Measurements from ENCODE around the gene MYOD1.

DNA sequence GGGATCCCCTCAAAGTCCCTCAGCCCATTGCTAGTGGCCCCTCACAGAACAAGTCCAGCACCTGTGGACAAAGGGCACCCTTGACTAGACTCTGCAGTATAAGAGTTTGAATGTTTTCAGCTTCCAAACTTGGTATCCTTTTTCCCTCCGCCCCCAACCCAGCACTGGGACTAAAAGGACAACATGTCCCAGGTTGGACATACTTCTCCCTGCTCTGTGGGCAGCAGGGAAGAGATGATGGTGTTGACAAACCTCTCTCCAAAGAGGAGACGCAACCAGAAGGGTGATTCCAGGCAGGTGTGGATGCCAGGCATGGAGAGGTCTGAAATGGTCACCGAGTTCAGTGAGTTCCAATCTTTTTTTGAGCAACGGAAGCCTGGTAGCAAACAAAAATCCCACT lies 4.5 kb upstream of the MYOD1 start:
- no peak for TF ChIP-seq TAF1 (IDR thresholded peaks at IDR 0.05; ENCODE audit: low read depth)
- no peak for TF ChIP-seq EP300 (IDR thresholded peaks at IDR 0.05; ENCODE audit: borderline replicate concordance)
- no peak for TF ChIP-seq NFIC (IDR thresholded peaks at IDR 0.05)
- TF ChIP-seq MAX (IDR thresholded peaks at IDR 0.05), result no peak
- TF ChIP-seq RAD21 (IDR thresholded peaks at IDR 0.05; ENCODE audit: low read depth), result no peak
- TF ChIP-seq, protein P1, sequence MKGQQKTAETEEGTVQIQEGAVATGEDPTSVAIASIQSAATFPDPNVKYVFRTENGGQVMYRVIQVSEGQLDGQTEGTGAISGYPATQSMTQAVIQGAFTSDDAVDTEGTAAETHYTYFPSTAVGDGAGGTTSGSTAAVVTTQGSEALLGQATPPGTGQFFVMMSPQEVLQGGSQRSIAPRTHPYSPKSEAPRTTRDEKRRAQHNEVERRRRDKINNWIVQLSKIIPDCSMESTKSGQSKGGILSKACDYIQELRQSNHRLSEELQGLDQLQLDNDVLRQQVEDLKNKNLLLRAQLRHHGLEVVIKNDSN (IDR thresholded peaks at IDR 0.05), result no peak
- TF ChIP-seq YY1 (IDR thresholded peaks at IDR 0.05; ENCODE audit: low read depth), result no peak
- no peak for TF ChIP-seq ZBTB7A (IDR thresholded peaks at IDR 0.05; ENCODE audit: low read depth)

Data from Ishikawa (cell line).